Loucy (cell line): Measurements from ENCODE around the gene SMCHD1.
"Not testable (repeated sequence)": the region's sequence is repeated elsewhere in the genome, so short reads cannot be mapped to it uniquely, and the experiment has no call there.

ENCODE experiments used
- H2AFZ ChIP-seq: fragments of 200-600 bp; sonication (generic); 2 replicates; pipeline ENCODE4 v1.6.0; 2016; ENCODE audit warnings: antibody characterized with exemption, mild to moderate bottlenecking, low read length, moderate library complexity
- H3F3A ChIP-seq: fragments of 200-600 bp; 2 replicates; pipeline ENCODE4 v1.6.0; 2016; ENCODE audit warnings: antibody characterized with exemption, low read depth, mild to moderate bottlenecking
- H3K27me3 ChIP-seq: fragments of 200-600 bp; sonication (generic); 2 replicates; pipeline ENCODE4 v1.6.1; 2014; ENCODE audit warnings: low read length, mild to moderate bottlenecking; ENCODE audit not compliant: insufficient read depth, poor library complexity, severe bottlenecking
- H3K36me3 ChIP-seq: fragments of 200-600 bp; sonication (generic); 2 replicates; pipeline ENCODE4 v1.6.1; 2016; ENCODE audit warnings: low read length; ENCODE audit not compliant: insufficient read depth
- H3K4me1 ChIP-seq: fragments of 200-600 bp; sonication (generic); 2 replicates; pipeline ENCODE4 v1.5.1; 2014; ENCODE audit warnings: low read length, mild to moderate bottlenecking; ENCODE audit not compliant: insufficient read depth, poor library complexity, severe bottlenecking
- H3K4me2 ChIP-seq: fragments of 200-600 bp; sonication (generic); 2 replicates; pipeline ENCODE4 v1.6.0; 2014; ENCODE audit warnings: antibody characterized with exemption, low read length, low read depth, mild to moderate bottlenecking; ENCODE audit not compliant: poor library complexity, severe bottlenecking
- H3K4me3 ChIP-seq: fragments of 200-600 bp; sonication (generic); 2 replicates; pipeline ENCODE4 v1.5.1; 2014; ENCODE audit warnings: low read length, mild to moderate bottlenecking, mixed read lengths; ENCODE audit not compliant: poor library complexity, severe bottlenecking
- H3K79me2 ChIP-seq: fragments of 200-600 bp; sonication (generic); 2 replicates; pipeline ENCODE4 v1.6.1; 2014; ENCODE audit warnings: low read length; ENCODE audit not compliant: insufficient read depth
- H3K9ac ChIP-seq: fragments of 200-600 bp; sonication (generic); 2 replicates; pipeline ENCODE4 v1.6.0; 2014; ENCODE audit warnings: mild to moderate bottlenecking, low read depth, low read length, moderate library complexity; ENCODE audit not compliant: poor library complexity, severe bottlenecking
- H3K9me2 ChIP-seq: fragments of 200-600 bp; sonication (generic); replicated peaks from 2 replicates; pipeline ENCODE4 v1.6.1; 2016; ENCODE audit warnings: low read depth, low read length, mixed read lengths
- H3K9me3 ChIP-seq: fragments of 200-600 bp; sonication (generic); 2 replicates; pipeline ENCODE4 v1.6.1; 2014; ENCODE audit warnings: mild to moderate bottlenecking, antibody characterized with exemption, low read length, low read depth; ENCODE audit not compliant: insufficient read depth
- H4K20me1 ChIP-seq: fragments of 200-600 bp; sonication (generic); 2 replicates; pipeline ENCODE4 v1.6.0; 2014; ENCODE audit warnings: antibody characterized with exemption, low read length, mild to moderate bottlenecking; ENCODE audit not compliant: insufficient read depth, poor library complexity, severe bottlenecking
- EZH2phosphoT487 ChIP-seq: fragments of 200-600 bp; IDR thresholded peaks from 2 replicates; pipeline ENCODE4 v1.6.1; 2018; ENCODE audit warnings: antibody characterized with exemption, mild to moderate bottlenecking, moderate library complexity, borderline replicate concordance
- TF ChIP-seq, protein P1 (sequence below): fragments of 200-600 bp; sonication (generic); conservative IDR thresholded peaks from 2 replicates; pipeline ENCODE4 v1.5.1; 2014; ENCODE audit warnings: mild to moderate bottlenecking, antibody characterized with exemption, low read length

The SMCHD1 gene

DNA sequence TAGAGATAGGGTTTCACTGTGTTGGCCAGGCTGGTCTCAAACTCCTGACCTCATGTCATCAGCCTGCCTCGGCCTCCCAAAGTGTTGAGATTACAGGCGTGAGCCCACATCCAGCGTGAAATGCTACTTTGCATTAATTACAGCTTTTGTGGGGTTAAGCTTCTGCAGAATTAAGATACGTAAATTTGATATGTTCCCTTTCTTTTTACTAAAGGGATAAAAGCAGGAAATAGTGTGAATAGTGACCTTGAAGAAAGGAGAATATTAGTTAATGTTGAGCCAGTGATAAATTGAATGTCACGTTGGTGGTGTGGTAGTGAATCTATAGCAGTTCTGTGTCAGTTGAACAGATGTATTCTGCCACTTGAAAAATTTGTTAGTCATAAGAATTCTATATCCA, 16.9 kb downstream of the SMCHD1 start:
- H3K4me3 ChIP-seq = no peak overlapping the region
- H3K9me2 ChIP-seq = no peaks in the 10 kb centered on the region
- H3K4me1 ChIP-seq = no peaks in the 10 kb centered on the region
- peaks cover 19% of the 10 kb centered on the region for H4K20me1 ChIP-seq
- peaks cover 79% of the 10 kb centered on the region for H3K79me2 ChIP-seq
- no peak overlapping the region for H2AFZ ChIP-seq
- peaks cover 94% of the 10 kb centered on the region for H3K36me3 ChIP-seq
- no peaks in the 10 kb centered on the region for H3F3A ChIP-seq
- no peaks in the 10 kb centered on the region for H3K9me3 ChIP-seq
- no peak overlapping the region for H3K4me2 ChIP-seq
- H3K27me3 ChIP-seq = no peaks in the 10 kb centered on the region
- H3K9ac ChIP-seq = no peak overlapping the region
- TF ChIP-seq, protein P1, sequence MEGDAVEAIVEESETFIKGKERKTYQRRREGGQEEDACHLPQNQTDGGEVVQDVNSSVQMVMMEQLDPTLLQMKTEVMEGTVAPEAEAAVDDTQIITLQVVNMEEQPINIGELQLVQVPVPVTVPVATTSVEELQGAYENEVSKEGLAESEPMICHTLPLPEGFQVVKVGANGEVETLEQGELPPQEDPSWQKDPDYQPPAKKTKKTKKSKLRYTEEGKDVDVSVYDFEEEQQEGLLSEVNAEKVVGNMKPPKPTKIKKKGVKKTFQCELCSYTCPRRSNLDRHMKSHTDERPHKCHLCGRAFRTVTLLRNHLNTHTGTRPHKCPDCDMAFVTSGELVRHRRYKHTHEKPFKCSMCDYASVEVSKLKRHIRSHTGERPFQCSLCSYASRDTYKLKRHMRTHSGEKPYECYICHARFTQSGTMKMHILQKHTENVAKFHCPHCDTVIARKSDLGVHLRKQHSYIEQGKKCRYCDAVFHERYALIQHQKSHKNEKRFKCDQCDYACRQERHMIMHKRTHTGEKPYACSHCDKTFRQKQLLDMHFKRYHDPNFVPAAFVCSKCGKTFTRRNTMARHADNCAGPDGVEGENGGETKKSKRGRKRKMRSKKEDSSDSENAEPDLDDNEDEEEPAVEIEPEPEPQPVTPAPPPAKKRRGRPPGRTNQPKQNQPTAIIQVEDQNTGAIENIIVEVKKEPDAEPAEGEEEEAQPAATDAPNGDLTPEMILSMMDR = no peak
- no peak for TF ChIP-seq EZH2phosphoT487

DNA sequence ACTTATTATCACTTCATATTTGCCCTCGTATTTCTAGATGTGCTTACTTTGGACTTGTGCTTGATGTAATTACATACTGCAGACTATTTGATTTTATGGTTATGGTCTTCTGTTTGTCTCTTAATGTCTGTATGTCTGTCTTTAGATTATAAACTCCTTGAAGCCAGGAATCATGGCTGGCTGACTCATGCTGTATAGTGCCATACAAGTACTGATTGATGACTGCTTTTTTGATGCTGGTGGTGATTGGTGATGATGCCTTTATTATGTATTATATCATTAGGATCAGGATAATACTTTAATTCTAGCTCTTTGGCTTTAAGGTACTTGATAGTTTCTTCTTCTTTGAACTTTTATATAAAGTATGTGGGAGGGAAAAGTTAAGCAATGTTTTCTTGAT, 17.3 kb downstream of the SMCHD1 start:
- H3K4me2 ChIP-seq = no peak overlapping the region
- H3K27me3 ChIP-seq = no peaks in the 10 kb centered on the region
- no peaks in the 10 kb centered on the region for H3F3A ChIP-seq
- no peaks in the 10 kb centered on the region for H3K9me2 ChIP-seq
- peaks cover 19% of the 10 kb centered on the region for H4K20me1 ChIP-seq
- no peak overlapping the region for H3K9ac ChIP-seq
- peaks cover 83% of the 10 kb centered on the region for H3K79me2 ChIP-seq
- no peak overlapping the region for H2AFZ ChIP-seq
- no peaks in the 10 kb centered on the region for H3K4me1 ChIP-seq
- TF ChIP-seq, protein P1 = no peak
- TF ChIP-seq EZH2phosphoT487 = no peak
- peaks cover 96% of the 10 kb centered on the region for H3K36me3 ChIP-seq
- H3K4me3 ChIP-seq = no peak overlapping the region
- no peaks in the 10 kb centered on the region for H3K9me3 ChIP-seq

DNA sequence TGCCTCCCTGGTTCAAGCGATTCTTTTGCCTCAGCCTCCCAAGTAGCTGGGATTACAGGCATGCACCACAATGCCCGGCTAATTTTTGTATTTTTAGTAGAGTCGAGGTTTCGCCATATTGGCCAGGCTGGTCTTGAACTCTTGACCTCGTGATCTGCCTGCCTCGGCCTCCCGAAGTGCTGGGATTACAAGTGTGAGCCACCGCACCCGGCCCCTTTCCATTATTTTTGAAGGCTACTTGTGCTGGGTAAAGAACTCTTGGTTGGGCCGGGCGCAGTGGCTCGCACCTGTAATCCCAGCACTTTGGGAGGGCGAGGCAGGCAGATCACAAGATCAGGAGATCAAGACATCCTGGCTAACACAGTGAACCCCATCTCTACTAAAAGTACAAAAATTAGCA, 23.4 kb downstream of the SMCHD1 start:
- H3K4me3 ChIP-seq, H2AFZ ChIP-seq, H3K27me3 ChIP-seq, H3K9ac ChIP-seq, H3K9me2 ChIP-seq, H3F3A ChIP-seq, H3K4me1 ChIP-seq, H3K9me3 ChIP-seq, H3K4me2 ChIP-seq: not testable (repeated sequence)
- peaks cover 31% of the 10 kb centered on the region for H4K20me1 ChIP-seq
- peaks cover 90% of the 10 kb centered on the region for H3K36me3 ChIP-seq
- peaks cover 88% of the 10 kb centered on the region for H3K79me2 ChIP-seq

DNA sequence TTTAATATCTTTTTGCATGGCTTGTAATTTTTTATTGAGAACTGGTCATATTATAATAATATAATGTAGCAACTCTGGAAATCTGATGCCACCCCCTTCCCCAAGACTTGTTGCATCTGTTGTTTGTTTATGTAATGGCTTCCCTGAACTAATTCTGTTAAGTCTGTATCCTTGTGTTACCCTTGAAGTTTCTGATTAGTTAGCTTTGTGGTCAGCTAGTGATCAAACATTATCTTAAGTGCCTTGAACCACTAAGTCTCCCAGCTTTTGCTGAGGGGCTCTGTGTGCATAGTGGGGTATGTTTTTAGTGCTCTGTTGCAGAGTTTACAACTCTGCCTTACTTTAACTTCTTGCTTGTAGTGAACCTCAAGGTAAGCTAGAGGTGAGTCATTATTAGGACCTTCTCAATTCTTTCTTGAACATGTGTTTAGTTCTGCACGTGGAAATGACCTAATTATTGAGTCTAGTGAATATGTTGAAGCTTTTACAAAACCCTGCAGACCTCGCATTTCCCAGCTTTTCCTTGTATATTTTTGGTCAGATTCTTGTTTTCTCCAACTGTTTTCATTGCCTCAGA, 24.8 kb downstream of the SMCHD1 start:
- H3K36me3 ChIP-seq = peaks cover 88% of the 10 kb centered on the region
- H3F3A ChIP-seq = no peaks in the 10 kb centered on the region
- no peak overlapping the region for H3K4me2 ChIP-seq
- TF ChIP-seq EZH2phosphoT487 = no peak
- TF ChIP-seq, protein P1 = no peak
- H2AFZ ChIP-seq = no peak overlapping the region
- no peaks in the 10 kb centered on the region for H3K9me3 ChIP-seq
- peaks cover 3% of the 10 kb centered on the region for H3K4me1 ChIP-seq
- H3K9ac ChIP-seq = no peak overlapping the region
- no peaks in the 10 kb centered on the region for H3K9me2 ChIP-seq
- H3K79me2 ChIP-seq = peaks cover 94% of the 10 kb centered on the region
- H3K27me3 ChIP-seq = no peaks in the 10 kb centered on the region
- H3K4me3 ChIP-seq = no peak overlapping the region
- peaks cover 40% of the 10 kb centered on the region for H4K20me1 ChIP-seq
